GM12874 (cell line): ENCODE results near the gene MBTD1.

Experiments used
- TF ChIP-seq, protein P1 (sequence below): IDR thresholded peaks from 2 replicates; pipeline ENCODE4 v1.5.1; 2011; ENCODE audit warnings: low read depth, mild to moderate bottlenecking, control low read depth, low read length, moderate library complexity; ENCODE audit not compliant: insufficient read depth

The MBTD1 gene

DNA sequence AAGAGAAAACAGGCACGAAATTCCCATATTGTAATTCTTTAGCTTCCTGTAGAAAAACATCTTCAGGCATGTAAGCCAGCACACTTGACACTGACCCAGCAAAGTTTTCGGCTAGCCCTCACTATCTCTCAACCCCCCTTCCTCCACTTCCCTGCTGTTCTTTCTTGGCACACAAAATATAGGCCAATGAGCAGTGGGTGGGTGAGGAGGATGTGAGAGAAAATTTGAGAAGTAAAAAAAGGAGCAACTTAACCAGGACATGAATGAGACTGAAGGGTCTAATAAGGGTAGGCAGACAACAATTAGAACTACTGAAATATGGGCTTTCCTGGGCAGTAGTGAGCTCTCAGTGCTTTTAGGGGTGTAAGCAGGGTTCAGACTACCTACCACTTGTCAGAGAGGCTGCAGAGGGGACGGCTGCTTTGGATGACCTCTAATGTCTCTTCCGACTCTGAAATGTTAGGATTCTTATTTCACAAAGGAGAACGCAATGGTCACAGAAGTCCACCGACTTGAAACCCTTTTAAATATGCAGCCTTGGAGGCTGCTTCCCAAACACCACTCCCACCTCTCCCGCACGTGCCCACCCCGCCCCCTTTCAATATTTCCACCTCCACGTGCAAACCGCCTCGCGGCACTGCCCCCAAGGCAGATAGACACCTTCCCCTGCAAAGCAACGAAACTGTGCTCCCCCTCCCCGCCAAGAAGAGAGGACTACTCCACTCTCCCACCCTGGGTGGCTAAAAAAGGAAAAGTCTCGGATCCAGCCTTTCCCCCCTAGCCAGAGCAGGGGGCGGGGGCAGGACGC is 889 bp downstream of the MBTD1 start:
- TF ChIP-seq, protein P1, sequence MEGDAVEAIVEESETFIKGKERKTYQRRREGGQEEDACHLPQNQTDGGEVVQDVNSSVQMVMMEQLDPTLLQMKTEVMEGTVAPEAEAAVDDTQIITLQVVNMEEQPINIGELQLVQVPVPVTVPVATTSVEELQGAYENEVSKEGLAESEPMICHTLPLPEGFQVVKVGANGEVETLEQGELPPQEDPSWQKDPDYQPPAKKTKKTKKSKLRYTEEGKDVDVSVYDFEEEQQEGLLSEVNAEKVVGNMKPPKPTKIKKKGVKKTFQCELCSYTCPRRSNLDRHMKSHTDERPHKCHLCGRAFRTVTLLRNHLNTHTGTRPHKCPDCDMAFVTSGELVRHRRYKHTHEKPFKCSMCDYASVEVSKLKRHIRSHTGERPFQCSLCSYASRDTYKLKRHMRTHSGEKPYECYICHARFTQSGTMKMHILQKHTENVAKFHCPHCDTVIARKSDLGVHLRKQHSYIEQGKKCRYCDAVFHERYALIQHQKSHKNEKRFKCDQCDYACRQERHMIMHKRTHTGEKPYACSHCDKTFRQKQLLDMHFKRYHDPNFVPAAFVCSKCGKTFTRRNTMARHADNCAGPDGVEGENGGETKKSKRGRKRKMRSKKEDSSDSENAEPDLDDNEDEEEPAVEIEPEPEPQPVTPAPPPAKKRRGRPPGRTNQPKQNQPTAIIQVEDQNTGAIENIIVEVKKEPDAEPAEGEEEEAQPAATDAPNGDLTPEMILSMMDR: no peak

DNA sequence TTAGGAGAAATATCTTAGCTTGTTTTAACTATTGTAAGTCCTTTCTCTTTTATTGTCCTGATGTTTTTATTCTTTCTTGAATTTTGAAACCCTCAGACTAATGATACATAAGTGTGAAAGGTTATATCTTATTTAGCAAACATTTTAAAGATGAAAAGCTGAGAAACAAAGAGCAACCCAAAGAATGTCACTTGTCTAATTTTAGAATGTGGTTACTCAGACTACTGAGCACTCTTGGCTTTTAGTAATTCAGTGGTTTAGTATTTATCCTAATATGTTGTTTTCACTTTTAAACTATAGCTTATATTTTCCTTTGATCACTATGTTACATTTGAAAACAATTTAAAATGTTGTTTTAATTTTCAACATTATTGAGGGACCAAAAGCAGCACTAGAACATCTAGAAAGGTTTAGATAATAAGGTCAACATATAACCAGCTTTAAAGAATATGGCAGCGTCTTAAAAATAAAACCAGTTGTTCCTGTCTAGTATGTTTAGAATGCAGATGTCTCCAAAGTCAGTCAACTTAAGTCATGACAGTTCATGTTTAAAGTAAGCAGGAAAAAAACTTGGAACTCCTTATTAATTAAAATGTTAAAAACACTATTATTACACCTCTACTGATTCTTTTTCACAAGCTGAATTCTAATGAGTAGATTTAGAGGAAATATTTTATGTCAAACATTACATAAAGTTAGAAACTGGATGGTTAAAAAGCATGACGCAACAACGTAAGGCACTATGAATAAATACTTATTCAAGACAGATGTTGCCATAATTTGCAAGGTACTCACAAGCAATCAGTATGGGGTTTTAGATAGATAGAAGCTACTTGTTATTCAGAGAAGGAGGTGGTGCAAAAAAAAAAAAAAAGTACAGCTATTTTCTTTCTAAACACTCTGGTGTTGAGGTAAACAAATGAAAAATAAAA is 2.4 kb downstream of the MBTD1 start:
- TF ChIP-seq, protein P1: no peak

DNA sequence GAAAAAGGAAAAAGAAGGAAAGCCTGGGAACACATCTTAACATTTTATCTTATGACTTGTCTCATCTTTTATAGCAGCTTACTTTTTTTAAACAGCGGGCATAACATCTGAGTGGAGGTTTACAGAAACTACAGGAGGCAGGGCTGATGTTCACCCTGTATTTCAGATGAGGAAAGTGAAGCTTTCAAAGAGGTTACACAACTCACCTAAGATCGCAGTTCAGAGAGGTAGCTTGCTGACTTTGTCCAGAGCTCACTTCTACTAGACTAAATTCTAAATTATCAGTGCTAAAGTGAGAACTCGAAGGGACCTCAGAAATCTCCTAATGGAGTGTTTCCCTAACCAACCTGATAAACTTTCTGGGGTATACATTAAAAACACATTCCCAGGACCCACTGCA is 3.7 kb downstream of the MBTD1 start:
- TF ChIP-seq, protein P1: no peak

DNA sequence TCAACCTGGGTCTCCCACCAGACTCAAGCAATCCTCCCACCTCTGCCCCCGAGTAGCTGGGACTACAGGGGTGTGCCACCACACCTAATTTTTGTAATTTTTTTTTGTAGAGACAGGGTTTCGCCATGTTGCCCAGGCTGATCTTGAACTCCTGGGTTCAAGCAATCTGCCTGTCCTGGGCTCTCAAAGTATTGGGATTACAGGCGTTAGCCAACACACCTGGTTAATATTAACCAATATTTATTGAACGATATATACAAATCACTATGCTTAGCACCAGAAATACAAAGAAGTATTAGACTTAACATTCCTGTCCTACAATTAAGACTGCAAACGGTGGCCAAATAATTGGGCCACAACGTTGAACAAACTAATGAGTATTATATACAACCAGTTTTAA is 4.2 kb downstream of the MBTD1 start:
- TF ChIP-seq, protein P1: no peak

DNA sequence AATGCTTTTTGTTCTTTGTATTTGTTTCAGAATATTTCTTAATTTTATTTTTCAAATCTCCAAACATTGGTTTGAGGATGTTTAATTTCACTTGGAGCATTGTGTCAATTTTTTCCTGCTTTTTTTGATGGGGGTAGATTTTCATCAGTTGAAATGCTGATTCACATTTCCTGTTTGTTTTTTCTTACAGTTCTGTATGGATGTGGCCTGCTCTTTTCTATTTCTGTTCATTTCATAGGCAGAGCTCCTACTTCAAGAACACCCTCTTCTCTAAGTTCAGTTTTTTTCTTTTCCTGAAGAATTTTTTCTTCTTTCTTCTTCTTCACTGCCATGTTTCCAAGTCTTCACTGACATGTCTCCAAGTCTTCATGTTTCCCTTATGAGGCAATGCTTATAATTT is 8.8 kb downstream of the MBTD1 start:
- TF ChIP-seq, protein P1: no peak

DNA sequence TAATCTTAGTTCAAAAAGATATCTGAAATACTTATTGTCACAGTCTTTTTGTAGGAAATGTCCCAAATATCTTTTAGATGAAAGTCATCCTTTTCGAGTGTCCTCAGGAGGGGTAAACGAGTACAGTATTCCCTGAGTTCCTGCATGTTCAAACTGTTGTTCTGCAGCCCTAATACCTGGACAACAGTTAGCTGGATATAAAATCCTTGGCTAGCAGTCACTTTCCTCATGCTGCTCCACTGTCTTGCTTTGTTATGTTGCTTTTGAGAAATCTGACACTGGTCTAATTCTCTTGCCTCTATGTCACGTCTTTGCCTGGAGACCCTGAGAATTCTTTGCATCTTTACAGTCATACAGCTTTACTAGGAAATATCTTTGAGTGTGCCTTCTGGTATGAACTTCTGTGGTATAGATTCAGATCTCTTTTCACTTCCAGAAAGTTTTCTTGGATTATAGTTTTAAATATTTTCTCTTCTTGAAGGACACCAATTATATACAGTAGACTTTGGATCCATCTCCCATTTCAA is 9.5 kb downstream of the MBTD1 start:
- TF ChIP-seq, protein P1: no peak

DNA sequence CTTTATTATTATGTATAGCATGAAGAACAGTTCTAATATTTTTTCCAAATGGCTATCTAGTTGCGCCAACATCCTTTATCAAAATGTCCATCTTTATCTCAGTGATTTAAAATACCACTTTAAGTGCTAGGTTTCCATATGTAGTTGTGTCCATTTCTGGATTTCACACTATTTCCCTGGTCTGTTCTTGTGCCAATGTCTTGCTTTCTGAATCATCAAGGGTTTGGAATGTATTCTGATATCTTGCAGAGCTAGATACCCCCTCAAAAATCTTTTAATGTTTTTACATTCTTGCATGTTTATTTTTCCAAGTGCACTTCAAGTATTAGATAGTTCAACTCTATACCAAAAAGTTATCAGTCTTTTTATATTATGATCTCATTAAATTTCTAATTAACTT is 14.3 kb downstream of the MBTD1 start:
- TF ChIP-seq, protein P1: no peak
